Nephron progenitor cell (in vitro differentiated cells): ENCODE measurements around the gene TRERF1.

Experiments
- DNase-seq: peaks from one replicate; pipeline ENCODE4 v3.0.0; 2021
- H3K27ac Mint-ChIP-seq: 2 replicates; pipeline ENCODE4 v1.8.0; 2021; ENCODE audit warnings: mild to moderate bottlenecking, moderate library complexity, mixed read lengths
- H3K27me3 Mint-ChIP-seq: 2 replicates; pipeline ENCODE4 v1.8.0; 2021; ENCODE audit warnings: mild to moderate bottlenecking, low read depth, mixed read lengths; ENCODE audit not compliant: poor library complexity
- H3K36me3 Mint-ChIP-seq: 2 replicates; pipeline ENCODE4 v1.8.0; 2021; ENCODE audit warnings: low read depth, mixed read lengths
- H3K4me1 Mint-ChIP-seq: 2 replicates; pipeline ENCODE4 v1.8.0; 2021; ENCODE audit warnings: mixed read lengths
- H3K4me3 Mint-ChIP-seq: 2 replicates; pipeline ENCODE4 v1.8.0; 2021; ENCODE audit warnings: mild to moderate bottlenecking, moderate library complexity, mixed read lengths
- H3K9me3 Mint-ChIP-seq: 2 replicates; pipeline ENCODE4 v1.8.0; 2021; ENCODE audit warnings: mild to moderate bottlenecking, moderate library complexity, mixed read lengths
- CTCF ChIP-seq: fragments of 200-600 bp; sonication (generic); IDR thresholded peaks from 2 replicates; pipeline ENCODE4 v1.5.0; 2021; ENCODE audit warnings: antibody characterized with exemption

TRERF1 gene

DNA sequence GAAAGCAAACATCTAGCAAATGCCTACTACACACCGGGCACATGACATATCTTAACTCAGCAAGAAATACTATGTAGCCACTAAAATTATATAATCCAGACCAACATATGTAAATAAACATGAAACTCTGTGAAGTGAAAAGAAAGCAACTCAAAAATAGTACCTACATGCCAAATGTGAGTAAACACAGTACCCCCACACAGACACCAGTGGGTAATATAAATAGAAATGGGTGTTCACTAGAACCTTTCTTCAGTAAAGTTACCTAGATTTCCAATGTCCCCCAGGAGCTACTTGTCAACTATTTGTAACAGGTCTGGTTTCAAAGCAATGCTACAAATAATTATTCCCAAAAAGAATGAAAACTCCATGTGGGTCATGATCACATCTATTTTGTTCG, 25.5 kb downstream of the TRERF1 start:
- Mint-ChIP-seq H3K4me1 (peaks cover 10% of the 10 kb centered on the region), H3K27me3 (peaks cover 83% of the 10 kb centered on the region), H3K4me3 (no peak overlapping the region), H3K27ac (no peak overlapping the region), H3K9me3 (no peaks in the 10 kb centered on the region), H3K36me3 (no peaks in the 10 kb centered on the region)
- no peak for TF ChIP-seq CTCF
- no peak for DNase-seq

GRCh38 chr6:42424906-42425474, 26.7 kb downstream of the TRERF1 start:
- H3K4me3 Mint-ChIP-seq: no peak overlapping the region
- no peak for DNase-seq
- H3K36me3 Mint-ChIP-seq: no peaks in the 10 kb centered on the region
- H3K27me3 Mint-ChIP-seq: peaks cover 87% of the 10 kb centered on the region
- no peak for TF ChIP-seq CTCF
- no peaks in the 10 kb centered on the region for H3K9me3 Mint-ChIP-seq
- H3K4me1 Mint-ChIP-seq: peaks cover 6% of the 10 kb centered on the region
- no peak overlapping the region for H3K27ac Mint-ChIP-seq

GRCh38 chr6:42423244-42423643, 28.5 kb downstream of the TRERF1 start:
- H3K27ac Mint-ChIP-seq: no peak overlapping the region
- H3K4me1 Mint-ChIP-seq: peaks cover 10% of the 10 kb centered on the region
- no peaks in the 10 kb centered on the region for H3K36me3 Mint-ChIP-seq
- TF ChIP-seq CTCF: no peak
- no peak overlapping the region for H3K4me3 Mint-ChIP-seq
- no peak for DNase-seq
- no peaks in the 10 kb centered on the region for H3K9me3 Mint-ChIP-seq
- H3K27me3 Mint-ChIP-seq: peaks cover 86% of the 10 kb centered on the region

DNA sequence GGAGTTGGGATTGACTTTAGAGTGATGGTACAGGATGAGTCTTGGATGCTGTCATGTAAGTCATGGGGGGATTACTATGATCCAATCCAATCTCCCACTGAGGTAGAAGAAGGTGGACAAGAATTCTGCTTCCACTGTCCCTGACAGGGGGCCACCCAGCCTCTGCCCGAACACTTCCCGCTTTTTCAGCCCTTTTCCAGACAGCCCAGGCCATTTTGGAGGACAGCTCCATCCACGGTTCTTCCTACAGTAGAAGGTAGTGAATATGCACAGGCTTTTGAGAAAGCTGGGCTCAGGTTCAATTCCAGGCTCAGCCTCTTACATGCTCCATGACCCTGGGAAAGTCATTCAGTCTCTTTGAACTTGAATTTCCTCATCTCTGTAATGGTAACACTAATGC, 31.0 kb downstream of the TRERF1 start:
- Mint-ChIP-seq H3K4me1 (peaks cover 14% of the 10 kb centered on the region), H3K27me3 (peaks cover 90% of the 10 kb centered on the region), H3K4me3 (no peak overlapping the region), H3K36me3 (no peaks in the 10 kb centered on the region), H3K9me3 (no peaks in the 10 kb centered on the region), H3K27ac (no peak overlapping the region)
- no peak for DNase-seq
- no peak for TF ChIP-seq CTCF

DNA sequence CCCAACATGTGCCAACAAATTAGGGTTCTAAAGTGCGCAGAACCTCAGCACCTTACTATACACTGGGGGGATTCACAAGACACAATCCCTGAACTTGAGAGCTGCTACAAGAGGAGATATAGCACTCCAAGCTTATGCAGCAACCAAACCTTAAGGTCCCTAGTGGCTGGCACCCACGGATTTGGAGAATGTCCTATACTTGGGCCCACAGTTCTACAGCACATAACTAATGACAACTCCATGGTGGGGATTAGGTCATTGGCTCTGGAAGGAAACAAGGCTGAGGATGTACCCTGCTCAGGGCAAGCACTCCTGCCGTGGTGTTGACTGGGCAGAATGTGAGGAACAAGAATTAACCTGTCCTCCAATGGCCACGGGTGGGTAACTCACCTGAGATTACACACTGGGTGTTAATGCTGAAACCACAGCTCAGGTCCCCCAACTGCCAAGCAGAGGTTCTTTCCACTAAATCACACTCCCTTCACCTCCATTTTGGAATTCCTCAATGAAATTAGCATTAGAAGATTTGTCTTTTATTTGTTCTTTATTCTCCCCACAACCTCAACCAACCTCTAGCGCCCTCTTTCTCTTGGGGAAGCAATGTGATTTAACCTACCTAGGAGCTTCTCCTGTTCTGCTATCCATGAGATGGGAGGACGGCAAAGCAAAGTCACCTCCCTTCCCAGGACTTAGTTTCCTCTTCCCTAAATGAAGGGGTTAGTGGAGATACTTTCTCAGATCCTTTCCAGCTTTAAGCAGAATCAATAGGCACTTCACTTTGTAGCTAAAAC, 32.0 kb downstream of the TRERF1 start:
- no peak overlapping the region for H3K27ac Mint-ChIP-seq

More for the DNA sequence above, 32.0 kb downstream of the TRERF1 start:
- Mint-ChIP-seq H3K27me3 (peaks cover 89% of the 10 kb centered on the region), H3K4me1 (peaks cover 14% of the 10 kb centered on the region), H3K36me3 (no peaks in the 10 kb centered on the region), H3K4me3 (no peak overlapping the region), H3K9me3 (no peaks in the 10 kb centered on the region)
- DNase-seq: no peak
- TF ChIP-seq CTCF: no peak
